WERI-Rb-1 (cell line): ENCODE results near the gene OLFML2A.

Experiments used
- DNase-seq: peaks from one replicate; pipeline ENCODE4 v3.0.0-alpha.2; 2020
- H3K27ac ChIP-seq: fragments of 250-450 bp; sonication (Bioruptor Pico); 2 replicates; pipeline ENCODE4 v1.5.1; 2020; ENCODE audit warnings: mild to moderate bottlenecking, moderate library complexity
- H3K27me3 ChIP-seq: fragments of 250-450 bp; sonication (Bioruptor Pico); 2 replicates; pipeline ENCODE4 v1.5.1; 2021; ENCODE audit warnings: mild to moderate bottlenecking, low read depth, moderate library complexity; ENCODE audit not compliant: insufficient read depth, severe bottlenecking
- H3K36me3 ChIP-seq: fragments of 250-450 bp; sonication (Bioruptor Pico); 2 replicates; pipeline ENCODE4 v1.5.1; 2020; ENCODE audit warnings: mild to moderate bottlenecking, moderate library complexity
- H3K4me3 ChIP-seq: 2 replicates; pipeline ENCODE4 v1.5.1; 2011; ENCODE audit warnings: low read depth, mild to moderate bottlenecking, control low read depth, low read length
- H3K9me3 ChIP-seq: fragments of 250-450 bp; sonication (Bioruptor Pico); 2 replicates; pipeline ENCODE4 v1.5.1; 2021; ENCODE audit warnings: mild to moderate bottlenecking, moderate library complexity; ENCODE audit not compliant: severe bottlenecking
- CTCF ChIP-seq: IDR thresholded peaks from 2 replicates; pipeline ENCODE4 v1.5.1; 2011; ENCODE audit warnings: low read depth, mild to moderate bottlenecking, control low read depth, inconsistent platforms, low read length

The OLFML2A gene

GRCh38 chr9:124805186-124805585, 28.3 kb downstream of the OLFML2A start:
- no peak for TF ChIP-seq CTCF
- no peak for DNase-seq
- H3K27ac ChIP-seq = no peak overlapping the region
- H3K36me3 ChIP-seq = peaks cover 34% of the 10 kb centered on the region
- no peak overlapping the region for H3K4me3 ChIP-seq
- H3K9me3 ChIP-seq = no peaks in the 10 kb centered on the region
- no peaks in the 10 kb centered on the region for H3K27me3 ChIP-seq

DNA sequence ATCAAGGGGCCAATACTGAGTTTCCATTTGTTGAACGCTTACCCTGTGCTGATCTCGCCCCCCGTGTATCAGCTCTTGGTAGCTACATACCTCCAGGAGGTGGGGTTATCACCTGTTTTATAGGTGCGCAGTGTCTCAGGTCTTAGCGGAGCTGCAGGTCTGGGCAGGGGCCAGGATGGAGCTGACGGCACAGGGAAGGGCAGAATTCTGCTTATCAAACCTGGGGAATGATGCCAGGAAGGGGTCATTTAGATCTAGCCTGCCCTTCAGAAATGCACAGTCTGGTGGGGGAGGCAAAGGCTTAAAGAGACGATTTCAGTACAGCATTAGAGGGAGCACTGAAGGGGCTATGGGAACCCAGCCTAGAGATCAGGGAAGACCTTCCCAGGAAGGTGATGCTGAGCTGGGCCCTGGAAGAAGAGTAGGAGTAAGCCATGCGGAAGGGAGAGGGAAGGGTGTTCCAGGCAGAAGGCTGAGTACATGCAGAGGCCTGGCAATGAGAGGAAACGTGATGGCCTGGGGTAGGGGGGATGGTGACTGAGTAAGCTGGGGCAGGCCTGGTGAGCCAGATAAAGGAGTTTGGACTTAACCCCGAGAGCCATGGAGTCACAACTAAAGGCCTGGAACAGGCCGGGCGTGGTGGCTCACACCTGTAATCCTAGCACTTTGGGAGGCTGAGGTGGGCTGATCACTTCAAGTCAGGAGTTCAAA, 31.5 kb downstream of the OLFML2A start:
- no peak for DNase-seq
- H3K36me3 ChIP-seq = peaks cover 41% of the 10 kb centered on the region
- TF ChIP-seq CTCF = no peak
- H3K27me3 ChIP-seq = no peaks in the 10 kb centered on the region
- H3K9me3 ChIP-seq = no peaks in the 10 kb centered on the region
- no peak overlapping the region for H3K4me3 ChIP-seq
- no peak overlapping the region for H3K27ac ChIP-seq

GRCh38 chr9:124809211-124809610, 32.3 kb downstream of the OLFML2A start:
- TF ChIP-seq CTCF = no peak
- no peak overlapping the region for H3K27ac ChIP-seq
- no peaks in the 10 kb centered on the region for H3K9me3 ChIP-seq
- H3K27me3 ChIP-seq = no peaks in the 10 kb centered on the region
- peaks cover 37% of the 10 kb centered on the region for H3K36me3 ChIP-seq
- DNase-seq = no peak
- H3K4me3 ChIP-seq = no peak overlapping the region

GRCh38 chr9:124809741-124810500, 33.0 kb downstream of the OLFML2A start:
- no peak for TF ChIP-seq CTCF
- Histone ChIP-seq H3K27ac (no peak overlapping the region), H3K9me3 (no peaks in the 10 kb centered on the region), H3K4me3 (no peak overlapping the region), H3K36me3 (peaks cover 32% of the 10 kb centered on the region), H3K27me3 (no peaks in the 10 kb centered on the region)
- DNase-seq = no peak

DNA sequence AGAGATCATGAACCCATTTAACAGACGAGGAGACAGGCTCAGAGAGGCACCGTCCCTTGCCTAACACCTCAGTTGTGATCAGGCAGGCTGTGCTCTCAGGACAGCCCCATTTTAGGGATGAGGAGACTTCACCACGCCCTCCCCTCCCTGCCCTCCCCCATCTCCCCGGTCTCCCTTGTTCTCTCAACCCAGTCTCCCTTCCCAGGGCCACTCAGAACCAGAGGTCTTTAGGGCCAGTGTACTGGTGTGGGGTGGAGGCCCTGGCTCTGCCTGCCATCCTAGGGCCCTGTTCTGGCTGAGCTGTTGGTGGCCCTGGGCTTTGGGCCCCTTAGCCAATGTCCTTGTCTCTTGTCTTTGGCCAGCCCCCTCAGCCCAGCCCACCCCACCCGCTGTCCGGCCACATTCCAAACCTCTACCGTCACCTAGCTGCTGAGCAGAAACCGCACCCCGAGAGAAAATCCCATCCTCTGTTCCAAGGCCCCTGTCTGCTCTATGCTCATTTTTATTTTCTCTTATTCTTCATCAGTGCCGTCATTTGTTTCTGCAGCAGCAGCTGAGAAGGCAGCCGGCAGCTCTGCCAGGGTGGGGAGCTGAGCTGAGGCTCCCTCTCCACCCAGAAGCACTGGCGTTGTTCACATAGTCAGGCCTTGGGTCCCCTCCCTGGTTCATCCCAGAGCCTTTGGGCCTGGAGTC, 33.9 kb downstream of the OLFML2A start:
- no peak for TF ChIP-seq CTCF
- DNase-seq = no peak
- peak overlapping the region; percentile 93 for H3K27ac ChIP-seq
- no peak overlapping the region for H3K4me3 ChIP-seq
- H3K27me3 ChIP-seq = no peaks in the 10 kb centered on the region
- H3K36me3 ChIP-seq = peaks cover 26% of the 10 kb centered on the region
- no peaks in the 10 kb centered on the region for H3K9me3 ChIP-seq
